Urinary bladder (tissue), 4 donors: ENCODE results near the gene CADPS2. TPM values are rescaled to one million over a fixed set of nuclear protein-coding genes. Genes with fewer than 3 reads are reported as not detected.

ENCODE experiments used
- DNase-seq: peaks from one replicate; pipeline ENCODE4 v3.0.0-alpha.2; 2015; ENCODE audit errors: extremely low spot score
- H3K27ac ChIP-seq: one replicate; pipeline ENCODE4 v1.5.1; 2013; ENCODE audit warnings: low read depth, mild to moderate bottlenecking, moderate library complexity
- H3K36me3 ChIP-seq: one replicate; pipeline ENCODE4 v1.6.1; 2013; ENCODE audit warnings: mild to moderate bottlenecking, moderate library complexity; ENCODE audit not compliant: insufficient read depth
- H3K4me1 ChIP-seq: one replicate; pipeline ENCODE4 v1.6.1; 2013; ENCODE audit warnings: mild to moderate bottlenecking, moderate library complexity; ENCODE audit not compliant: insufficient read depth
- H3K4me3 ChIP-seq: one replicate; pipeline ENCODE4 v1.5.1; 2013; ENCODE audit warnings: low read depth, low read length
- WGBS: extraction: QIAGEN DNeasy Blood & Tissue Kit; methylation state at CpG from one replicate; pipeline ENCODE4 v1.1.7; 2013; 5-methylcytosine and 5-hydroxymethylcytosine counted together
- polyA plus RNA-seq: library from polyadenylated mRNA; stranded (reverse); fragments of 200-250 nt; gene quantifications from one replicate; pipeline ENCODE4 v1.2.3, GENCODE V29; 2013
- total RNA-seq: library from RNA; depleted of rRNA; stranded (reverse); fragments of >200 nt; gene quantifications from one replicate; pipeline ENCODE4 v1.2.3, GENCODE V29; 2014
- donor health status: healthy with polysubstance abuse.
- donor health status: healthy.

Gene CADPS2
- total and polyA plus RNA-seq, 2 donors: 5.5 to 36.0 TPM

DNA sequence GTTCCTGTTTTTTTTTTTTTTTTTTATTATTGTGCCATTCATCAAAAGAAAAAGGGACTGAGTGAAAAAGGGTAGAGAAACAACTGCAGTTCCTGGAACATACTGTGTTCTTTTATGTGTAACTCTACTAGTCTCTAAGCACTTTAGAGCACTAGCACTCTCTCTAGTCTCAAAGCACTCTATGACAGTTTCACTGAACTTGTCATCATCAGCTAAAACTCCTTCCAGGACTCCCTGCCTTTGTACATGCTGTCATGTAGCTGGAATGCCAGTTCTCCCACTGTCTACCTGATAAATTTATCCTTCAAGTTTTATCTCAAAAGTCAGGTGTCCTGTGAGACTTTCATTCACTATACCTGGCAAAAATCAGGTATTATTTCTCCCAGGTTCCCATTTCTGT, 333.5 kb downstream of the CADPS2 start:
- DNase-seq: no peak
- no peaks in the 10 kb centered on the region for H3K4me1 ChIP-seq
- no peak overlapping the region for H3K27ac ChIP-seq
- no peak overlapping the region for H3K4me3 ChIP-seq
- no peaks in the 10 kb centered on the region for H3K36me3 ChIP-seq

DNA sequence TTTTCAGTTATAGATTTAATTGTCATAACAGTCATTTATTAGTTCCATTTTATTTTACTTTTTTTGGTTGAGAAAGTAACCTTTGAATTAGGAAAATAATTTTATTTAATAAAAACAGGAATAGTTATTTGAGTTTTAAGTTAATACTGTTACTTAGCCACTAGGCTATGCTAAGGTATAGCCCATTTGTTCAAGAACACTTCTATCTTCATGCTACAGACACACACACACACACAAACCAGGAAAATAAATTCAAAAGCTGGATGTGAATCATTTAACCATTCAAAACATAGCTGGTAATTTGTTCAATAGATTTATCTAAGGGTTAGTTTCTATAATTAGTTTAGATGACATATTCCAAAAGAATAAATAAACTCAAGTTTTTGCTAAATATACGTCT, 335.7 kb downstream of the CADPS2 start:
- DNase-seq: no peak
- Histone ChIP-seq H3K4me3 (no peak overlapping the region), H3K4me1 (no peaks in the 10 kb centered on the region), H3K27ac (no peak overlapping the region), H3K36me3 (no peaks in the 10 kb centered on the region)
- 84% methylated on average over 1 of the region's 1 CpG for WGBS

DNA sequence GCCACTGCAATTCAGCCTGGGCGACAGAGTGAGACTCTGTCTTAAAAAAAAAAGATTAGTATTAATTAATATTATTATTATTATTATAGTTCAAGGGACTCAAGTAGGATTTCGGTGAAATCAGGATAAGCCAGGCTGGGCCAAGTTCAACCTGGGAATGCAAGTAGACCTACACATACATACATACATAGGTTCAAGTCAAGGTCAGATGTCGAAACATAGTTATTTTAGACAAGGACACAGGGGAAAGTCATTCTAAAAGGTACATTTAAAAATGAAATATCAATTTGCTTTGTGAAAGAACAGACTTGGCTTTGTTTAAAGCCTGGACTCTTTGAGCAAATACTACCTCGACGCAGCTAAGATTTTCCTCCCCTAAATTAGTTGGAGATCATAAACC, 336.7 kb downstream of the CADPS2 start:
- 72% methylated on average over 5 of the region's 5 CpGs for WGBS
- no peaks in the 10 kb centered on the region for H3K36me3 ChIP-seq

DNA sequence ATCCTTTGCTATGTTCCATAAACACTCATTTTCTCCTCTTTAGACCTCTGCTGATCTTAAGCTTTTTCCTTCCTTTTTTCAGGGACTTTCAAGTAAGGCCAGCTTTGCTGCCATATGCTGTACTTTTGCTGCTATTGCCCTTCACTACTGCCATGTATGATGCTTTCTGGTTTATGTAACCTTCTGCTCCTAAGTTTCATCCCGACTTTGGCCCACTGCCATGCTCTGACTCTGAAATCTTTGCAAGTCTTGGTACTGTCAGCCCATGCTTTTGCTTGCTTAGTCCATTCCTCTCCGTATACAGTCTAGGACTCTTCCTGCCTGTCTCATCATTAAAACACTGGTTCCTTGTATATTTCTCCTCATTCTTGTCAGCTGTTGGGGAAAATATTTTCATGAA, 339.8 kb downstream of the CADPS2 start:
- WGBS: 47% methylated on average over 2 of the region's 2 CpGs
- Histone ChIP-seq H3K36me3 (no peaks in the 10 kb centered on the region), H3K4me3 (no peak overlapping the region), H3K27ac (no peak overlapping the region), H3K4me1 (no peaks in the 10 kb centered on the region)
- no peak for DNase-seq

More for the DNA sequence above, 336.7 kb downstream of the CADPS2 start:
- Histone ChIP-seq H3K4me1 (no peaks in the 10 kb centered on the region), H3K27ac (no peak overlapping the region), H3K4me3 (no peak overlapping the region)
- no peak for DNase-seq

DNA sequence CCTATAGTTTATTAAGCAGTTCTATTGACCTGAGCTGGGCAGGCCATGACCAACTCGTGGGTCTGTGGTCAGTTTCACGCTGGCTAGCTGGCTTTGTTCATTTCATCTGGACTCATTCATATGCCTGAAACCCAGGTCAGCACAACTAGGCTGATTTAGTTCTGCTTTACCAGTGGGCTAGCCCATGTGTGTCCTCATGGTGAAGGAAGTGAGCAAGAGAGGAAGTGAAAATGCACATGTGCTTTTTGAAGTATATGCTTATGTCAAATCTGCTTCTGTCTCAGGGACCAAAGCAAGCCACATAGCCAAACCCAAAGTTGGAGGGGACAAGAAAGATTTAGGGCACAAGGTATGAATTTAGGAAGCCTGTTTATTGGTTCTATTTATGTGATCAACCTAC, 341.8 kb downstream of the CADPS2 start:
- H3K36me3 ChIP-seq: no peaks in the 10 kb centered on the region
- no peak for DNase-seq
- no peak overlapping the region for H3K4me3 ChIP-seq
- no peak overlapping the region for H3K27ac ChIP-seq
- no peaks in the 10 kb centered on the region for H3K4me1 ChIP-seq
- 71% methylated on average over 2 of the region's 2 CpGs for WGBS

DNA sequence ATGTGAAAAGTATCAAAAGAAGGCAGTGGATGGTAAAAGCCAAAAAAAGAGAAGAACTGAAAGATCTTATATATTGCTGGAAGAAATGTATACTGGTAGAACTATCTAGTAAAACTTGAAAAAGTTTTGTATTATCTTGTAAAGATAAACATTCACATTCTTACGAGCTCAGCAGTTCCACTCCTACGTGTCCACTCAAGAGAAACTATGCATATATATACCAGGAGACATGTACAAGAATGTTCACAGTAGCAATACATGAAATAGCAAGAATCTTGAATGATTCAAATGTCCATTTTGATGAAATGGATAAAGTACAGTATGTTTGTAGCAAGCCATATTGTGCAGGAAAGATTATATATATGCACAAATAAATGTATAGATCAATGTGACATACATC, 342.4 kb downstream of the CADPS2 start:
- DNase-seq: no peak
- WGBS: 56% methylated on average over 2 of the region's 2 CpGs

DNA sequence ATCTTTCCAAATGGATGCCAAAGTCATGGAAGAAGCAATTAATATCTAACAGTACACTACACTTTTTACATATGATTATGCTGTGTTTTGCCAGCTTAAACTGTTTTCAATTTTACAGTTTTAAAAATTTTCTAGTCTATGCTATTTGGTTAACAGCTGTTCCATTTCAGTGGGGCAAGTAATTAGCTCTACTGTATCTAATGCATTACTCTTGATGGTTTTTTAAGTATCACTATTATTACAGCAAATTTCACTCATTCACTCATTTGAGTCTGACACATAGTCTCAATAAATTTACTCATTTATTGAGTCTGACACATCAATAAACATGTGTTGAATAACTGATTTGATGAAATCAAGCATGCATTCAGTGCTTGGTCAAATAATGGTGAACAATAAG, 343.1 kb downstream of the CADPS2 start:
- no peak overlapping the region for H3K4me3 ChIP-seq
- H3K36me3 ChIP-seq: no peaks in the 10 kb centered on the region
- no peak overlapping the region for H3K27ac ChIP-seq
- no peak for DNase-seq
- H3K4me1 ChIP-seq: no peaks in the 10 kb centered on the region

More for the DNA sequence above, 342.4 kb downstream of the CADPS2 start:
- H3K27ac ChIP-seq: no peak overlapping the region
- no peaks in the 10 kb centered on the region for H3K4me1 ChIP-seq
- H3K4me3 ChIP-seq: no peak overlapping the region
- no peaks in the 10 kb centered on the region for H3K36me3 ChIP-seq

DNA sequence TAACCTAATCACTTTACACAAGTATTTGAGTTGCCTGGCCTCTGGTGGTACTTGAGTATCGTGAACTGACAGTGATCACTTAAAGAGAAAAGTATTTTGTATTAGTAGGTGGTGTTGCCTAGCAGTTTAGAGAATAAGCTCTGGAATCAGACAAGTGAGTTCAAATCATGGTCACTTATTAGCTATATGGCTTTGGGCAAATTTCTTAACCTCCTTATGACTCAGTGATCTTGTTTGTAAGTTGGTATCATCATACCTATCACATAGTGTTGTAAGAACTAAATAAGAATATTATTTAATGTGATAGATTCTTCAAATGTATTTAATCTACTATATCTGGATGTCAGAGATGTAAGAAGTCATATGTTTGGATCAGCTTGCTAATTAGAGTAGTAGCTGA, 351.2 kb downstream of the CADPS2 start:
- WGBS: 36% methylated on average over 1 of the region's 1 CpG
- Histone ChIP-seq H3K27ac (no peak overlapping the region), H3K36me3 (no peaks in the 10 kb centered on the region), H3K4me3 (no peak overlapping the region), H3K4me1 (no peaks in the 10 kb centered on the region)
- no peak for DNase-seq

DNA sequence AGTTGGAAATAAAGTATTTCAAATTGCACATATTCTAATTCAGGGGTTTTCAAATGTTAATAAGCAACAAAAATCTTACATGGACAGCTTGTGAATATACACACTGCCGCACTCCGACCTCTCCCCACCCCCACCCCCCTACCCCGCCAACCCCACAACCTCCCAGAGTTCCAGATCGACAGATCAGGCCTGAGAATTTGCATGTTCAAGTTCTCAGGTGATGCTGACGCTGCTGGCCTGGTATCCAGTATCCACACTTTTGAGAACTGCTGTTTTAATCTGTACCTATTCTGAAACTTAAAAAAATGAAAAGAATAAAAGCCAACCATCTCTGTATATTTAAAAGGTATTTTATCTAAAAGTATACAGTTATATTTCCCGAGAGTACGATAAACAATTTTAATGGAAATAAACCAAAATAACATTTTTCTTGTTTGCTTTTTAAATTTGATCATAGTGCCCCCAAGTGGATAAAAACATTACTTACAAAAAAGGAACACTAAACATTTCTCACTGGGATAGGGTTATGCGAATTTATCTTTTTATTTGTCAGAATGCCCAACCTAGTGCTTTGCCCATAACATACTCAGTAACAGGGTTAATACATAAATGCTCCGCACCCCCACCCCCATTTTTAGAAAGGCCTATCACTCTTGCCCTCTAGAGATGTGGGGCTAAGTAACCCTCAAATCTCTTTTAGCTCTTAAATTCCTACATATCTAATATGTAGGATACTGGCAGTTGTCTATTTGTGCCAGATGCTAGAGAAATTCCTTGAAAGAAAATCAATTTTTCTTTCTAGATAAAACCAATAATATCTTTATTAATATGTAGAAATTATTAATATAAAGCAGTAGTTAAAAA, 353.6 kb downstream of the CADPS2 start:
- Histone ChIP-seq H3K4me3 (no peak overlapping the region), H3K36me3 (no peaks in the 10 kb centered on the region), H3K4me1 (no peaks in the 10 kb centered on the region), H3K27ac (no peak overlapping the region)
- WGBS: 28% methylated on average over 9 of the region's 9 CpGs
- no peak for DNase-seq

DNA sequence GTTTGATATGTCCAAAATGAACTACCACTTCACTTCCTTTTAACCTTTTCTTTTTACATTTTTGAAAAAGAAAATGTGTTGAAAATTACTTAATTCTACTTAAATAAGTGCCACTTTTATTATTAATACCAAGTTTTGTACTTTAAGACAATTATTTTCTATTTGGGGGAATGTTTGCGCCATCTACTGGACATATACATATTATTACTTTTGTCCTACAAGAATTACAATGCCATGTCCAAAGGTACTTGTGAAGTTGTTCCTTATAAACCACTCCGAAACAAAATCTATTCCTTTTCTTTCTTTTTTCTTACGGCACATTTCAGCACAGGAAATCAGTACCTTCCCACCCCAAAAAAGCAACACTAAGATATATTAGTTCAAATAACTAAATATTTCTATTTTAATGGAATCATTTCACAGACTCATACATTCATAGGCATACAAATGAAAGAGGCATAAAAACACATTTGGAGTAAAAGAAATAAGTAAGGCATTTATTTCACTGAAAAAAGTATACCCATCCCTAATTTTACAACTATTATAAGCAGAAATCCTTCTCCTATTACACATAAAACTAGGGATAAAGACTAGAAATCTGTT, 357.3 kb downstream of the CADPS2 start:
- H3K27ac ChIP-seq: no peak overlapping the region
- no peak overlapping the region for H3K4me3 ChIP-seq
- no peak for DNase-seq
- H3K36me3 ChIP-seq: no peaks in the 10 kb centered on the region
- WGBS: 25% methylated on average over 3 of the region's 3 CpGs
- no peaks in the 10 kb centered on the region for H3K4me1 ChIP-seq

DNA sequence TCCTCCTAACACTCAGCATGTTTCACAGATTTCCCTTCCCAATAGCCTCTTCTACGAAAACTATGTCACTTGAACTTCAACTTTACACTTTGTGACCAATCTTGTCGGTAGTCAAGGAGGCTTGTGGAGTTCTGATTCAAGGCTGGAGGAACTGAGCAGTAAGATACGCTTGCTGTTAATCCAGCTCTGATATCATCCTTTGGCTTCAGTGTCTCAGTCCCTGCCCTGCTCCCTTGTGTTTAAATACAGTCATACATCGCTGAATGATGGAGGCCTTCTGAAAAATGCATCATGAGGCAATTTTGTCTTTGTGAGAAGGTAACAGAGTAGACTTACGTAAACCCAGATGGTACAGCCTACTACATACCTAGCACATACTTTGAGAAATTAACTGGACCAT, 360.9 kb downstream of the CADPS2 start:
- no peaks in the 10 kb centered on the region for H3K36me3 ChIP-seq
- 83% methylated on average over 5 of the region's 5 CpGs for WGBS
- no peak for DNase-seq
- H3K27ac ChIP-seq: no peak overlapping the region
- H3K4me1 ChIP-seq: no peaks in the 10 kb centered on the region
- no peak overlapping the region for H3K4me3 ChIP-seq

DNA sequence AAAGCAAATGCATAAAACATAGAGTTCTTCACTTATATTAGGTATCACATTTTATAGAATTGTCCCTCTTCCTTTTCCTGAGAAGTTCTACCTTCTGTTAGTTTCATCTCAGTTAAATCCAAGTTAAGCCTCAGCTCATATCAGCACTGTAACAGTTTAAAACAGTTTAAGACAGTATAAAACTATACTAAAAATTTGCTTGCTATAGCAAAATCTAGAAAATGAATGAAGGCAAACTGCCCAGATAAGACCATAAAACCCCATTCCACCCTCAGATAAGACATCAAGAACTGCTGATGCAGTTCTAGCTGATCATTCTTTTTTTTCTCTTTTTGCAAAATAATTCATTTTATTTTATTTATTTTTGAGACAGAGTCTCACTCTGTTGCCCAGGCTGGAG, 364.5 kb downstream of the CADPS2 start:
- Histone ChIP-seq H3K36me3 (no peaks in the 10 kb centered on the region), H3K27ac (no peak overlapping the region), H3K4me1 (no peaks in the 10 kb centered on the region), H3K4me3 (no peak overlapping the region)
- no peak for DNase-seq

DNA sequence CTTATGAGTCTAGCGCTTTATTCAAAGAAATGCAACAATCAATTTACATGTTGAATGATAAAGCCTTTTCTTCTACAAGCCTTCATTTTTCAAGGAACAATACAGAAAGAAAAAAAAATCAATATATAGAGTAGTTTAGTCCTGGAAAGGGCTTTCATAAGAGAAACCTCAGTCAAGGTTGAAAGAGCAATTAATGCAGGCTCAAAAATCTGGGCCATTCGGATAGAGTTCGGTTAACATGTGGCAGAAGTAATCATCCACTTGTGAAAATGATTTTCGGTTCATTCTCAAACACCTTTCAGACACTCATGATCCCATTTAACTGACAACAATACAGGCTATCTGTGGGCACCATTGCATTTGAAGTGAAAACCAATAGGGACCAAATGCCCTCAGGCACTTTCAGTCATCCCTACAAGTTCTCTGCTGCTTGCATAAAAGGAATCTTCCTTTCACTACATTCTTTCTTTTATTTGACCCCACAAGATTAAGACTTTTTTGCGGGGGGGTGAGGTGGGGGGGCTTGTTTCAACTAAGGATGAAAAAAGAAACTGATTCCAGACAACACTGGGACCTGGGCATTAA, 365.2 kb downstream of the CADPS2 start:
- Histone ChIP-seq H3K27ac (no peak overlapping the region), H3K4me1 (no peaks in the 10 kb centered on the region), H3K4me3 (no peak overlapping the region), H3K36me3 (no peaks in the 10 kb centered on the region)
- 63% methylated on average over 5 of the region's 5 CpGs for WGBS
- DNase-seq: no peak

DNA sequence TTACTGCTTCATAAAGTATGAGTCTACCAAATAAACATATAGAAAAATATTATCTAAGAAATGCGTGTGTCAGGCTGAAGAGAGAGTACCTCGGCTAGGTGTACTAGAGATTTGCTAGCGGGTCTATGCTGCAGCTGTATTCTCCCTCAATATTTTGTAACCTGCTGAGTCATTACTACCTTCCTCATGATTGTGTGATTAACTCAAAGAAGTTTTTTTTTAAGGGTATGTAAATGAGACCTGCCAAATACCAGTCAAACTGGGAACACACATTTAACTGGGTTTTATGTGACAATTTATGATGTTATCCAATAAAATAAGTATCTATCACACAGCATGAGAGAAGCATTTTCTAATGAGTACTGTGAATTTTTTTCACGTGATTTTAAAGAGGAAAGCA, 367.8 kb downstream of the CADPS2 start:
- H3K36me3 ChIP-seq: no peaks in the 10 kb centered on the region
- no peak for DNase-seq
- H3K4me3 ChIP-seq: no peak overlapping the region
- WGBS: 88% methylated on average over 4 of the region's 4 CpGs
- no peak overlapping the region for H3K27ac ChIP-seq
- H3K4me1 ChIP-seq: no peaks in the 10 kb centered on the region
